MM.1S (cell line): ENCODE results near the gene CCDC38.

Experiments
- DNase-seq: peaks from one replicate; pipeline ENCODE4 v3.0.0-alpha.2; 2015
- H2AFZ ChIP-seq: fragments of 300-600 bp; sonication (generic); 2 replicates; pipeline ENCODE4 v1.6.0; 2016; ENCODE audit warnings: antibody characterized with exemption, low read length
- H3F3A ChIP-seq: fragments of 300-600 bp; sonication (generic); 2 replicates; pipeline ENCODE4 v1.6.1; 2016; ENCODE audit warnings: mild to moderate bottlenecking, antibody characterized with exemption, low read length, moderate library complexity, mixed read lengths; ENCODE audit not compliant: insufficient read depth
- H3K27ac ChIP-seq: fragments of 300-600 bp; sonication (generic); 2 replicates; pipeline ENCODE4 v1.5.1; 2016; ENCODE audit warnings: mild to moderate bottlenecking, low read length
- H3K27me3 ChIP-seq: fragments of 300-600 bp; sonication (generic); replicated peaks from 2 replicates; pipeline ENCODE4 v1.6.0; 2016; ENCODE audit warnings: low read length; ENCODE audit not compliant: insufficient read depth
- H3K36me3 ChIP-seq: fragments of 300-600 bp; sonication (generic); replicated peaks from 2 replicates; pipeline ENCODE4 v1.6.1; 2016; ENCODE audit warnings: mild to moderate bottlenecking, low read length, mixed read lengths; ENCODE audit not compliant: insufficient read depth
- H3K4me1 ChIP-seq: fragments of 300-600 bp; sonication (generic); 2 replicates; pipeline ENCODE4 v1.6.1; 2016; ENCODE audit warnings: low read length, mixed read lengths
- H3K4me2 ChIP-seq: fragments of 300-600 bp; sonication (generic); 2 replicates; pipeline ENCODE4 v1.6.0; 2016; ENCODE audit warnings: low read depth, low read length
- H3K4me3 ChIP-seq: fragments of 300-600 bp; sonication (generic); 2 replicates; pipeline ENCODE4 v1.5.1; 2016; ENCODE audit warnings: low read length, mixed read lengths
- H3K79me2 ChIP-seq: fragments of 300-600 bp; sonication (generic); 2 replicates; pipeline ENCODE4 v1.6.1; 2016; ENCODE audit warnings: mixed run types, low read length, mixed read lengths
- H3K9ac ChIP-seq: fragments of 300-600 bp; sonication (generic); 2 replicates; pipeline ENCODE4 v1.6.1; 2016; ENCODE audit warnings: low read length, mixed read lengths
- H3K9me2 ChIP-seq: fragments of 300-600 bp; sonication (generic); replicated peaks from 2 replicates; pipeline ENCODE4 v1.6.1; 2016; ENCODE audit warnings: mild to moderate bottlenecking, low read length, mixed read lengths; ENCODE audit not compliant: insufficient read depth
- H3K9me3 ChIP-seq: fragments of 300-600 bp; sonication (generic); replicated peaks from 2 replicates; pipeline ENCODE4 v1.6.1; 2016; ENCODE audit warnings: mild to moderate bottlenecking, low read length, mixed read lengths; ENCODE audit not compliant: insufficient read depth
- H4K20me1 ChIP-seq: fragments of 300-600 bp; sonication (generic); 2 replicates; pipeline ENCODE4 v1.6.1; 2016; ENCODE audit warnings: mild to moderate bottlenecking, low read length, moderate library complexity, mixed read lengths; ENCODE audit not compliant: insufficient read depth
- CTCF ChIP-seq: fragments of 300-600 bp; sonication (generic); IDR thresholded peaks from 2 replicates; pipeline ENCODE4 v1.5.1; 2016; ENCODE audit warnings: antibody characterized with exemption, low read length, mixed read lengths
- EZH2 ChIP-seq: fragments of 300-600 bp; sonication (generic); optimal IDR thresholded peaks from 2 replicates; pipeline ENCODE3; 2017; ENCODE audit warnings: low read depth, mild to moderate bottlenecking, antibody characterized with exemption, low read length, mixed read lengths
- EZH2phosphoT487 ChIP-seq: fragments of 300-600 bp; sonication (generic); IDR thresholded peaks from 2 replicates; pipeline ENCODE4 v1.6.1; 2018; ENCODE audit warnings: antibody characterized with exemption, low read length

Gene CCDC38

GRCh38 chr12:95943330-95943842 lies 972 bp upstream of the CCDC38 start, which contains the start of gene AMDHD1:
Gene AMDHD1 (plus strand): TSS chr12:95943331. CDS start chr12:95943399, 68 bp downstream.
- peak; percentile 56 for DNase-seq
- peak within 1 kb of the TSS; percentile 93 for H2AFZ ChIP-seq

GRCh38 chr12:95942101-95942523 lies 302 bp downstream of the CCDC38 start:
- Histone ChIP-seq H3K4me3 (peak overlapping the region; percentile 85), H3K4me1 (no peaks in the 10 kb centered on the region; the same call in 1 of the 2 replicates), H3K9ac (peak overlapping the region; percentile 72), H3K9me2 (no peaks in the 10 kb centered on the region), H3F3A (no peaks in the 10 kb centered on the region), H3K36me3 (no peaks in the 10 kb centered on the region), H3K27ac (no peak overlapping the region), H3K4me2 (peak overlapping the region; percentile 74), H2AFZ (peak overlapping the region; percentile 93), H3K79me2 (no peaks in the 10 kb centered on the region), H3K27me3 (no peaks in the 10 kb centered on the region), H4K20me1 (no peaks in the 10 kb centered on the region), H3K9me3 (no peaks in the 10 kb centered on the region)
- TF ChIP-seq CTCF = no peak
- no peak for TF ChIP-seq EZH2
- no peak for TF ChIP-seq EZH2phosphoT487
- no peak for DNase-seq

More at GRCh38 chr12:95943330-95943842, 972 bp upstream of the CCDC38 start, which contains the start of gene AMDHD1:
- Histone ChIP-seq H3K9me2 (no peaks in the 10 kb centered on the region), H3K27me3 (no peaks in the 10 kb centered on the region), H3K79me2 (no peaks in the 10 kb centered on the region), H3K9ac (peak within 1 kb of the TSS; percentile 72), H3K4me2 (peak within 1 kb of the TSS; percentile 74), H3K4me1 (no peaks in the 10 kb centered on the region; the same call in 1 of the 2 replicates), H3K4me3 (peak within 1 kb of the TSS; percentile 85), H4K20me1 (no peaks in the 10 kb centered on the region), H3K36me3 (no peaks in the 10 kb centered on the region), H3K9me3 (no peaks in the 10 kb centered on the region), H3K27ac (peak within 1 kb of the TSS; percentile 17; the same call in 1 of the 2 replicates), H3F3A (no peaks in the 10 kb centered on the region)
- TF ChIP-seq CTCF = peak; percentile 35
- TF ChIP-seq EZH2 = no peak
- TF ChIP-seq EZH2phosphoT487 = no peak

- Histone ChIP-seq H2AFZ (no peak overlapping the region), H3K9me3 (no peaks in the 10 kb centered on the region), H3K9ac (no peak overlapping the region), H3K27me3 (no peaks in the 10 kb centered on the region), H3K36me3 (no peaks in the 10 kb centered on the region), H3K27ac (no peak overlapping the region), H3K79me2 (no peaks in the 10 kb centered on the region), H3K9me2 (no peaks in the 10 kb centered on the region), H3K4me3 (no peak overlapping the region), H3K4me2 (no peak overlapping the region), H3F3A (no peaks in the 10 kb centered on the region), H4K20me1 (no peaks in the 10 kb centered on the region), H3K4me1 (no peaks in the 10 kb centered on the region; the same call in 1 of the 2 replicates)
- no peak for DNase-seq
- no peak for TF ChIP-seq EZH2phosphoT487
Measured at GRCh38 chr12:95940514-95940913, 1.9 kb downstream of the CCDC38 start.

GRCh38 chr12:95922231-95922630 lies 20.2 kb downstream of the CCDC38 start:
- Histone ChIP-seq H4K20me1 (no peaks in the 10 kb centered on the region), H3K4me3 (no peak overlapping the region), H3K27ac (no peak overlapping the region), H3K9ac (no peak overlapping the region), H3K79me2 (no peaks in the 10 kb centered on the region), H2AFZ (no peak overlapping the region), H3K36me3 (no peaks in the 10 kb centered on the region), H3F3A (no peaks in the 10 kb centered on the region), H3K9me2 (no peaks in the 10 kb centered on the region), H3K9me3 (no peaks in the 10 kb centered on the region), H3K4me1 (no peaks in the 10 kb centered on the region), H3K4me2 (no peak overlapping the region), H3K27me3 (no peaks in the 10 kb centered on the region)
- no peak for DNase-seq
- no peak for TF ChIP-seq CTCF
